ENCODE data around the gene ZNF516. TPM values are rescaled to one million over a fixed set of nuclear protein-coding genes. Genes with fewer than 3 reads are reported as not detected.

Gene ZNF516
- polyA plus RNA-seq, 2 of the 4 experiments (the other 2 are of a cell fraction) = 3.9 to 4.9 TPM

GRCh38 chr18:76387608-76388007, 107.4 kb downstream of the ZNF516 start (continued):
- no peak for TF ChIP-seq REST (IDR thresholded peaks at IDR 0.05)

- no peak overlapping the region for H3K27ac ChIP-seq
- POLR2A ChIA-PET = no interaction called here
- TF ChIP-seq CHD4 (IDR thresholded peaks at IDR 0.05; ENCODE audit: borderline replicate concordance) (no peak), EP300 (IDR thresholded peaks at IDR 0.05) (no peak), ZC3H11A (IDR thresholded peaks at IDR 0.05) (no peak), CBX8 (IDR thresholded peaks at IDR 0.05) (no peak), TP53 (CRISPR knock-in tag; IDR thresholded peaks at IDR 0.05) (no peak), ESRRA (IDR thresholded peaks at IDR 0.05; ENCODE audit: borderline replicate concordance, low read length) (no peak), MAX (IDR thresholded peaks at IDR 0.05) (no peak), KDM5A (IDR thresholded peaks at IDR 0.05) (no peak), ZFP36 (IDR thresholded peaks at IDR 0.05; ENCODE audit: borderline replicate concordance, partially characterized antibody) (no peak), JUNB (IDR thresholded peaks at IDR 0.05) (no peak)
- TF ChIP-seq, protein P1, sequence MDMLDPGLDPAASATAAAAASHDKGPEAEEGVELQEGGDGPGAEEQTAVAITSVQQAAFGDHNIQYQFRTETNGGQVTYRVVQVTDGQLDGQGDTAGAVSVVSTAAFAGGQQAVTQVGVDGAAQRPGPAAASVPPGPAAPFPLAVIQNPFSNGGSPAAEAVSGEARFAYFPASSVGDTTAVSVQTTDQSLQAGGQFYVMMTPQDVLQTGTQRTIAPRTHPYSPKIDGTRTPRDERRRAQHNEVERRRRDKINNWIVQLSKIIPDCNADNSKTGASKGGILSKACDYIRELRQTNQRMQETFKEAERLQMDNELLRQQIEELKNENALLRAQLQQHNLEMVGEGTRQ (IDR thresholded peaks at IDR 0.05) = no peak
- H3K4me3 ChIP-seq = no peak overlapping the region
- H3K4me1 ChIP-seq = no peaks in the 10 kb centered on the region
- no peak overlapping the region for H3K4me2 ChIP-seq
- DNase-seq (ENCODE audit: low read depth in 1 of 2, low spot score in 1 of 2) (no peak), ATAC-seq (no peak), FAIRE-seq (no peak)
- WGBS (ENCODE audit: missing lambda C conversion rate) = 96% methylated on average over 8 of the region's 13 CpGs
- H3K9me3 ChIP-seq = no peaks in the 10 kb centered on the region
- CTCF ChIA-PET = interaction anchor here (0.7 to 3.3 kb wide), 2 partner anchors 12 to 14 kb away, joined by 3 to 17 read pairs; no protein-coding TSS in a partner anchor
These were observed 108.2 kb downstream of the ZNF516 start for GRCh38 chr18:76386886-76387285.

GRCh38 chr18:76386071-76386470, 109.0 kb downstream of the ZNF516 start:
- Histone ChIP-seq H3K4me2 (no peak overlapping the region), H3K4me1 (no peaks in the 10 kb centered on the region), H3K27ac (no peak overlapping the region), H3K4me3 (no peak overlapping the region), H3K9me3 (no peaks in the 10 kb centered on the region)
- DNase-seq (ENCODE audit: low read depth in 1 of 2, low spot score in 1 of 2) (no peak), ATAC-seq (no peak), FAIRE-seq (no peak)
- TF ChIP-seq, protein P2, sequence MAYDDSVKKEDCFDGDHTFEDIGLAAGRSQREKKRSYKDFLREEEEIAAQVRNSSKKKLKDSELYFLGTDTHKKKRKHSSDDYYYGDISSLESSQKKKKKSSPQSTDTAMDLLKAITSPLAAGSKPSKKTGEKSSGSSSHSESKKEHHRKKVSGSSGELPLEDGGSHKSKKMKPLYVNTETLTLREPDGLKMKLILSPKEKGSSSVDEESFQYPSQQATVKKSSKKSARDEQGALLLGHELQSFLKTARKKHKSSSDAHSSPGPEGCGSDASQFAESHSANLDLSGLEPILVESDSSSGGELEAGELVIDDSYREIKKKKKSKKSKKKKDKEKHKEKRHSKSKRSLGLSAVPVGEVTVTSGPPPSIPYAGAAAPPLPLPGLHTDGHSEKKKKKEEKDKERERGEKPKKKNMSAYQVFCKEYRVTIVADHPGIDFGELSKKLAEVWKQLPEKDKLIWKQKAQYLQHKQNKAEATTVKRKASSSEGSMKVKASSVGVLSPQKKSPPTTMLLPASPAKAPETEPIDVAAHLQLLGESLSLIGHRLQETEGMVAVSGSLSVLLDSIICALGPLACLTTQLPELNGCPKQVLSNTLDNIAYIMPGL (CRISPR knock-in tag; IDR thresholded peaks at IDR 0.05; ENCODE audit: borderline replicate concordance) = no peak
- no peak for TF ChIP-seq REST (IDR thresholded peaks at IDR 0.05)
- no peak for TF ChIP-seq CEBPB (IDR thresholded peaks at IDR 0.05)
- no peak for TF ChIP-seq HOXA7 (CRISPR knock-in tag; IDR thresholded peaks at IDR 0.05)
- no peak for TF ChIP-seq FOSL2 (IDR thresholded peaks at IDR 0.05)
- TF ChIP-seq FOSL2 (CRISPR knock-in tag; IDR thresholded peaks at IDR 0.05) = no peak
- no peak for TF ChIP-seq ZSCAN20 (CRISPR knock-in tag; IDR thresholded peaks at IDR 0.05)
- TF ChIP-seq MAX (IDR thresholded peaks at IDR 0.05) = no peak
- TF ChIP-seq SREBF2 (IDR thresholded peaks at IDR 0.05) = no peak
- no peak for TF ChIP-seq RNF2 (IDR thresholded peaks at IDR 0.05; ENCODE audit: borderline replicate concordance, low read depth)
- TF ChIP-seq EHF (CRISPR knock-in tag; IDR thresholded peaks at IDR 0.05) = no peak
- no peak for TF ChIP-seq ZC3H11A (IDR thresholded peaks at IDR 0.05)
- no peak for TF ChIP-seq CHD4 (IDR thresholded peaks at IDR 0.05; ENCODE audit: borderline replicate concordance)
- 85% methylated on average over 4 of the region's 7 CpGs for WGBS (ENCODE audit: missing lambda C conversion rate)
- ChIA-PET POLR2A (no interaction called here), CTCF (interaction anchor here (0.7 to 3.3 kb wide), 3 partner anchors 13 to 324 kb away, joined by 3 to 17 read pairs (median 5); no protein-coding TSS in a partner anchor)

All from A549 (cell line).